Peyer's patch (tissue), 4 donors: ENCODE measurements around the gene NCOA3.

Experiments
- CTCF ChIP-seq, 6 experiments: fragments of 450-650 bp in 4 of 6; fragments of 200-600 bp in 2 of 6; sonication (generic) in 1 of 6; IDR thresholded peaks; one replicate each; pipeline ENCODE4 v1.5.1; 2017 to 2019; ENCODE audit warnings: antibody characterized with exemption in 6 of 6, mild to moderate bottlenecking in 3 of 6, moderate library complexity in 1 of 6
- POLR2A ChIP-seq, 2 donors: fragments of 450-650 bp; IDR thresholded peaks; one replicate each; pipeline ENCODE4 v1.5.1; 2017; ENCODE audit warnings: antibody characterized with exemption in 2 of 2, mild to moderate bottlenecking in 2 of 2, moderate library complexity in 2 of 2

- no peak for TF ChIP-seq CTCF (IDR thresholded peaks at IDR 0.05)
- no peak for TF ChIP-seq POLR2A (IDR thresholded peaks at IDR 0.05)
Observed at GRCh38 chr20:47655635-47656034, 153.9 kb downstream of the NCOA3 start.
